Parathyroid adenoma (tissue), 2 donors: Measurements from ENCODE around the gene KICS2.

Source experiments
- H2AFZ ChIP-seq: fragments of 300-600 bp; sonication (generic); one replicate; pipeline ENCODE4 v1.7.0; 2017; ENCODE audit warnings: antibody characterized with exemption, mild to moderate bottlenecking
- H3K27ac ChIP-seq: fragments of 300-600 bp; sonication (generic); one replicate; pipeline ENCODE4 v1.7.0; 2017
- H3K27me3 ChIP-seq: fragments of 300-600 bp; sonication (generic); one replicate; pipeline ENCODE4 v1.7.0; 2017; ENCODE audit warnings: low read length; ENCODE audit not compliant: control insufficient read depth, insufficient read depth
- H3K36me3 ChIP-seq: fragments of 300-600 bp; sonication (generic); one replicate; pipeline ENCODE4 v1.7.0; 2017; ENCODE audit warnings: low read length; ENCODE audit not compliant: control insufficient read depth, insufficient read depth
- H3K4me1 ChIP-seq: fragments of 300-600 bp; sonication (generic); one replicate; pipeline ENCODE4 v1.7.0; 2017; ENCODE audit warnings: control low read depth
- H3K4me2 ChIP-seq: fragments of 300-600 bp; sonication (generic); one replicate; pipeline ENCODE4 v1.7.0; 2017; ENCODE audit warnings: low read length
- H3K4me3 ChIP-seq: fragments of 300-600 bp; sonication (generic); one replicate; pipeline ENCODE4 v1.7.0; 2017; ENCODE audit warnings: low read depth, low read length
- H3K79me2 ChIP-seq: fragments of 300-600 bp; sonication (generic); one replicate; pipeline ENCODE4 v1.7.0; 2017; ENCODE audit warnings: control low read depth
- H3K9ac ChIP-seq: fragments of 300-600 bp; sonication (generic); one replicate; pipeline ENCODE4 v1.7.0; 2017; ENCODE audit warnings: mild to moderate bottlenecking
- H3K9me3 ChIP-seq: fragments of 300-600 bp; sonication (generic); one replicate; pipeline ENCODE4 v1.7.0; 2017; ENCODE audit warnings: low read length; ENCODE audit not compliant: control insufficient read depth
- TF ChIP-seq, protein P1 (sequence below): fragments of 300-600 bp; sonication (generic); IDR thresholded peaks from one replicate; pipeline ENCODE4 v1.7.0; 2017; ENCODE audit warnings: antibody characterized with exemption, mild to moderate bottlenecking
- donor health status: primary hyperparathyroidism.

KICS2 gene

DNA sequence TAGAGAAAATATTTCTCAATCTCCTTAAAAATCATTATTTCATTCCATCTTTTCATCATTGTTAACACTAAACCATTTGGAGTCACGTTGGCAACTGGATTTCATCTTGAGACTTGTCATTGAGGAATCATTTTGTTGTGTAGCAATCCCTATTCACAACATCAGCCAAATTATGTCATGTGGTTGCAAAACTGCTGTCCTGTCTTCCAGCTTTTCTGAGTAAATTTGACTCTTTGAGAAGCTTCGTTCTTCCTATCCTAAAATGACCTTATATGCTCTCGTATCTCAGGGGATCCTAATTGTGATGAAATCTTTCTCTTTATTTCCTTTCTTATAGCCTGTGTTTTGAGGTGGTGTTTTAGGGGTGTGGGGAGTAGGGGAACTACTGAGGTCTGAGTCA lies 30.6 kb upstream of the KICS2 start:
- H3K4me1 ChIP-seq = no peaks in the 10 kb centered on the region
- H3K9me3 ChIP-seq = no peaks in the 10 kb centered on the region
- H3K36me3 ChIP-seq = no peaks in the 10 kb centered on the region
- H3K9ac ChIP-seq = no peak overlapping the region
- H3K27ac ChIP-seq = no peak overlapping the region
- no peaks in the 10 kb centered on the region for H3K27me3 ChIP-seq
- no peak overlapping the region for H3K4me2 ChIP-seq
- no peak overlapping the region for H3K4me3 ChIP-seq
- TF ChIP-seq, protein P1, sequence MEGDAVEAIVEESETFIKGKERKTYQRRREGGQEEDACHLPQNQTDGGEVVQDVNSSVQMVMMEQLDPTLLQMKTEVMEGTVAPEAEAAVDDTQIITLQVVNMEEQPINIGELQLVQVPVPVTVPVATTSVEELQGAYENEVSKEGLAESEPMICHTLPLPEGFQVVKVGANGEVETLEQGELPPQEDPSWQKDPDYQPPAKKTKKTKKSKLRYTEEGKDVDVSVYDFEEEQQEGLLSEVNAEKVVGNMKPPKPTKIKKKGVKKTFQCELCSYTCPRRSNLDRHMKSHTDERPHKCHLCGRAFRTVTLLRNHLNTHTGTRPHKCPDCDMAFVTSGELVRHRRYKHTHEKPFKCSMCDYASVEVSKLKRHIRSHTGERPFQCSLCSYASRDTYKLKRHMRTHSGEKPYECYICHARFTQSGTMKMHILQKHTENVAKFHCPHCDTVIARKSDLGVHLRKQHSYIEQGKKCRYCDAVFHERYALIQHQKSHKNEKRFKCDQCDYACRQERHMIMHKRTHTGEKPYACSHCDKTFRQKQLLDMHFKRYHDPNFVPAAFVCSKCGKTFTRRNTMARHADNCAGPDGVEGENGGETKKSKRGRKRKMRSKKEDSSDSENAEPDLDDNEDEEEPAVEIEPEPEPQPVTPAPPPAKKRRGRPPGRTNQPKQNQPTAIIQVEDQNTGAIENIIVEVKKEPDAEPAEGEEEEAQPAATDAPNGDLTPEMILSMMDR = no peak
- peak overlapping the region; percentile 63 for H2AFZ ChIP-seq
- H3K79me2 ChIP-seq = no peaks in the 10 kb centered on the region

DNA sequence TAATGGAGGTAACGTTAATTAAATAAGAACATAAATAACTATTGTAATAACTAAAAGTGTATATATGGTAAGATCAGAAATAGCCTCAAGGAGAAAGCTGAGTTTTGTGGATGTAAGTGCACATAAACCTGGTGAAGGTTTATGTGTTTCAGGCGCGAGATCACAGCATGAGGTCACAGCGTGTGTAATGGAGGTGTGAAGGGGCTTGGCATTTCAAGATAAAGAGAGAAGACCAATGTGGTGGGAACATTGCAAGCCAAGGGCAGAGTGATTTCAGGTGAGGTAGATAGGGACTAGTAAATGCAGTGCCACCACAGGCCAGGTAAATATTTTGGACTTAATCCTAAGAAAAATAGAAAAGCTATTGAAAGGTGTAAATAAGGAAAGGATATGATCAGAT lies 21.7 kb upstream of the KICS2 start:
- Histone ChIP-seq H3K9me3 (no peaks in the 10 kb centered on the region), H2AFZ (no peak overlapping the region), H3K4me1 (no peaks in the 10 kb centered on the region), H3K27me3 (no peaks in the 10 kb centered on the region), H3K9ac (no peak overlapping the region), H3K79me2 (no peaks in the 10 kb centered on the region), H3K36me3 (no peaks in the 10 kb centered on the region), H3K4me2 (no peak overlapping the region), H3K27ac (no peak overlapping the region), H3K4me3 (no peak overlapping the region)
- TF ChIP-seq, protein P1 = no peak

DNA sequence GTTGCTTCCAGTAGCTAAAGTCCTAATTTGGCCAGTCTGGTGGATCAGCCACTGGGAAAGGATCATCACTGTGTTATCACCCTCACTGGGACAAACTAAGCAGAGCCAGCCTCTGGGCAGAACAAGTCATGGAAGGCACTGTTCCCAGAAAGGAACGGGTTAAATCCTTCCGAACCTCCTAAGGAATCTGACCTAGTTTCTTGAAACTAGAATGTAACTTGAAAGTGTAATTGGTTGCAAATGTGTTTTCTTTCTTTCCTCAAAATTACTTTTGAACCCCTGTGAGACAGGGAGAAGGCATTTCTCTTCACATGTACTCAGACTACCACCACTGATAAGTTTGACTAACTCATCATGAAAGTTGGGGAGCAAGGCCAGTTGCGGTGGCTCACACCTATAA lies 18.7 kb upstream of the KICS2 start:
- TF ChIP-seq, protein P1 = no peak
- H3K4me1 ChIP-seq = no peaks in the 10 kb centered on the region
- no peak overlapping the region for H3K27ac ChIP-seq
- H3K9ac ChIP-seq = no peak overlapping the region
- no peaks in the 10 kb centered on the region for H3K36me3 ChIP-seq
- H3K4me3 ChIP-seq = no peak overlapping the region
- H3K9me3 ChIP-seq = no peaks in the 10 kb centered on the region
- no peak overlapping the region for H2AFZ ChIP-seq
- H3K4me2 ChIP-seq = no peak overlapping the region
- H3K27me3 ChIP-seq = no peaks in the 10 kb centered on the region
- H3K79me2 ChIP-seq = no peaks in the 10 kb centered on the region

DNA sequence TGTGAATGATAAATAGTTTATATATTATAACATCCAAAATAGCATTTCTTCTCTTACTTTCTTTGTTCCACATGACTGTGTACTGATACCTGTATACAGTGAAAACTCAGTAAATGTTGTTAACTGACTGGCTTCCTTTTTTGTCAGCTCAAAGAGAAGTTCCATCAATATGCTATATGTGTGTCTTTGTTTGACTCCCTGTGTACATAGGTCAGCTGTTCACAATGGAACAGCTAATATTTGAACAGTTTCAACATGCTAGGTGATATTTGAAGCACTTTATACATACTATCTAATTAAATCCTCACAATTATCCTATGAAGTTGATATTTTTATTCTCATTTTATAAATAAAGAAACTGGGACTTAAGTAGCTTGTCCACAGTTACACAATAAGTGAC lies 15.3 kb upstream of the KICS2 start:
- Histone ChIP-seq H2AFZ (no peak overlapping the region), H3K9ac (no peak overlapping the region), H3K79me2 (no peaks in the 10 kb centered on the region), H3K4me1 (no peaks in the 10 kb centered on the region), H3K27ac (no peak overlapping the region), H3K4me2 (no peak overlapping the region), H3K36me3 (no peaks in the 10 kb centered on the region), H3K9me3 (no peaks in the 10 kb centered on the region), H3K27me3 (no peaks in the 10 kb centered on the region), H3K4me3 (no peak overlapping the region)
- TF ChIP-seq, protein P1 = no peak

DNA sequence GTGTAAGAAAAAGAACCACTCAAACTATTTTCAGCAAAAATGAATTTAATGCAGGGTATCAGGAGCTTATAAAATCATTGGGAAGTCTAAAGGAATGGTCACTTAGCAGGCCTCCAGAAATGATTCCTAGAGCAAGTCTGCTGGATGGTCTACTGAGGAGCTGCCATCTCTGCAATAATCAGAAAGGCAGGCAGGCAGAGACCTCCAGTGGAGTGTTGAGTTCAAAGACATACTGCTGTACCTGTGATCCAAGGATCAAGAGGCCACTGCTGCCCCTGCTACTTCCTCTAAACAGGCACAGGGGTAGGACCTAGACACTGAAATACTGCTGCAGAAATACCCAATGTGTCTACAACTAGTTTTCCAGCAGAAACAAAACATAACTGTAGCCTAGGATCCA lies 14.5 kb upstream of the KICS2 start:
- H3K4me2 ChIP-seq = no peak overlapping the region
- H3K4me1 ChIP-seq = no peaks in the 10 kb centered on the region
- H3K27ac ChIP-seq = no peak overlapping the region
- no peak overlapping the region for H3K4me3 ChIP-seq
- no peaks in the 10 kb centered on the region for H3K36me3 ChIP-seq
- H3K79me2 ChIP-seq = no peaks in the 10 kb centered on the region
- TF ChIP-seq, protein P1 = no peak
- no peak overlapping the region for H3K9ac ChIP-seq
- H2AFZ ChIP-seq = no peak overlapping the region
- H3K9me3 ChIP-seq = no peaks in the 10 kb centered on the region
- H3K27me3 ChIP-seq = no peaks in the 10 kb centered on the region
